ENCODE results near the gene MATCAP1.

MATCAP1 gene

GRCh38 chr16:67187175-67187890 is 3.6 kb upstream of the MATCAP1 start:
- Mint-ChIP-seq H3K4me3 (no peak overlapping the region), H3K36me3 (peaks cover 7% of the 10 kb centered on the region), H3K9me3 (no peaks in the 10 kb centered on the region), H3K27ac (no peak overlapping the region), H3K4me1 (peaks cover 24% of the 10 kb centered on the region)
- ATAC-seq (no peak), DNase-seq (ENCODE audit: low spot score in 2 of 2) (no peak)

GRCh38 chr16:67186550-67186950 is 2.8 kb upstream of the MATCAP1 start:
- peaks cover 7% of the 10 kb centered on the region for H3K36me3 Mint-ChIP-seq
- no peak for DNase-seq (ENCODE audit: low spot score in 2 of 2)
- no peak overlapping the region for H3K27ac Mint-ChIP-seq
- no peak for ATAC-seq
- no peaks in the 10 kb centered on the region for H3K9me3 Mint-ChIP-seq
- no peak overlapping the region for H3K4me3 Mint-ChIP-seq
- H3K4me1 Mint-ChIP-seq, result peaks cover 20% of the 10 kb centered on the region

- H3K9me3 Mint-ChIP-seq, result no peaks in the 10 kb centered on the region
- no peak overlapping the region for H3K4me3 Mint-ChIP-seq
- DNase-seq (ENCODE audit: low spot score in 2 of 2) (no peak), ATAC-seq (no peak)
- peaks cover 15% of the 10 kb centered on the region for H3K4me1 Mint-ChIP-seq
- H3K27ac Mint-ChIP-seq, result peak overlapping the region; percentile 52
- H3K36me3 Mint-ChIP-seq, result peaks cover 7% of the 10 kb centered on the region
Measured at GRCh38 chr16:67185651-67186134, 1.9 kb upstream of the MATCAP1 start.

- peak; percentile 89 to 95 for DNase-seq (ENCODE audit: low spot score in 2 of 2)
- H3K27ac Mint-ChIP-seq, result peak overlapping the region; percentile 52
- H3K4me3 Mint-ChIP-seq, result no peak overlapping the region
- H3K4me1 Mint-ChIP-seq, result peaks cover 15% of the 10 kb centered on the region
- peaks cover 7% of the 10 kb centered on the region for H3K36me3 Mint-ChIP-seq
- peak; percentile 46 for ATAC-seq
- H3K9me3 Mint-ChIP-seq, result no peaks in the 10 kb centered on the region
Measured at GRCh38 chr16:67184995-67185650, 1.4 kb upstream of the MATCAP1 start.

- DNase-seq (ENCODE audit: low spot score in 2 of 2) (no peak), ATAC-seq (peak; percentile 3)
- Mint-ChIP-seq H3K27ac (no peak overlapping the region), H3K4me3 (no peak overlapping the region), H3K9me3 (no peaks in the 10 kb centered on the region), H3K36me3 (peaks cover 11% of the 10 kb centered on the region), H3K4me1 (peaks cover 17% of the 10 kb centered on the region)
Measured at GRCh38 chr16:67184453-67184994, 761 bp upstream of the MATCAP1 start.

- peaks cover 29% of the 10 kb centered on the region for H3K4me1 Mint-ChIP-seq
- H3K9me3 Mint-ChIP-seq, result no peaks in the 10 kb centered on the region
Measured at GRCh38 chr16:67183284-67183626, 508 bp downstream of the MATCAP1 start.

GRCh38 chr16:67182288-67182687 is 1.5 kb downstream of the MATCAP1 start:
- DNase-seq (ENCODE audit: low spot score in 2 of 2) (no peak), ATAC-seq (no peak)
- Mint-ChIP-seq H3K27ac (no peak overlapping the region), H3K4me3 (no peak overlapping the region), H3K9me3 (no peaks in the 10 kb centered on the region), H3K4me1 (peaks cover 39% of the 10 kb centered on the region), H3K36me3 (peaks cover 31% of the 10 kb centered on the region)

More at GRCh38 chr16:67183284-67183626, 508 bp downstream of the MATCAP1 start:
- ATAC-seq (no peak), DNase-seq (ENCODE audit: low spot score in 2 of 2) (no peak)
- Mint-ChIP-seq H3K36me3 (peaks cover 23% of the 10 kb centered on the region), H3K4me3 (no peak overlapping the region), H3K27ac (no peak overlapping the region)

GRCh38 chr16:67181346-67181745 is 2.4 kb downstream of the MATCAP1 start:
- peaks cover 41% of the 10 kb centered on the region for H3K36me3 Mint-ChIP-seq
- peaks cover 47% of the 10 kb centered on the region for H3K4me1 Mint-ChIP-seq
- H3K27ac Mint-ChIP-seq, result no peak overlapping the region
- H3K9me3 Mint-ChIP-seq, result no peaks in the 10 kb centered on the region
- DNase-seq (ENCODE audit: low spot score in 2 of 2) (no peak), ATAC-seq (no peak)
- H3K4me3 Mint-ChIP-seq, result no peak overlapping the region

- no peaks in the 10 kb centered on the region for H3K9me3 Mint-ChIP-seq
- peaks cover 49% of the 10 kb centered on the region for H3K36me3 Mint-ChIP-seq
- H3K27ac Mint-ChIP-seq, result no peak overlapping the region
- peaks cover 53% of the 10 kb centered on the region for H3K4me1 Mint-ChIP-seq
- no peak for DNase-seq (ENCODE audit: low spot score in 2 of 2)
- H3K4me3 Mint-ChIP-seq, result peak overlapping the region; percentile 95
- no peak for ATAC-seq
Measured at GRCh38 chr16:67180166-67180565, 3.6 kb downstream of the MATCAP1 start.

GRCh38 chr16:67179421-67180080 is 4.2 kb downstream of the MATCAP1 start:
- ATAC-seq, result no peak
- peak overlapping the region; percentile 95 for H3K4me3 Mint-ChIP-seq
- no peak overlapping the region for H3K27ac Mint-ChIP-seq
- H3K36me3 Mint-ChIP-seq, result peaks cover 52% of the 10 kb centered on the region
- peaks cover 53% of the 10 kb centered on the region for H3K4me1 Mint-ChIP-seq
- no peaks in the 10 kb centered on the region for H3K9me3 Mint-ChIP-seq
- DNase-seq (ENCODE audit: low spot score in 2 of 2), result no peak

- Mint-ChIP-seq H3K9me3 (no peaks in the 10 kb centered on the region), H3K4me1 (peaks cover 62% of the 10 kb centered on the region), H3K27ac (peak overlapping the region; percentile 24), H3K4me3 (peak overlapping the region; percentile 95), H3K36me3 (peaks cover 67% of the 10 kb centered on the region)
- ATAC-seq (peak; percentile 59), DNase-seq (ENCODE audit: low spot score in 2 of 2) (no peak)
Measured at GRCh38 chr16:67177743-67178699, 5.7 kb downstream of the MATCAP1 start.

GRCh38 chr16:67176662-67177061 is 7.1 kb downstream of the MATCAP1 start:
- H3K27ac Mint-ChIP-seq, result no peak overlapping the region
- no peaks in the 10 kb centered on the region for H3K9me3 Mint-ChIP-seq
- peak overlapping the region; percentile 95 for H3K4me3 Mint-ChIP-seq
- no peak for DNase-seq (ENCODE audit: low spot score in 2 of 2)
- peaks cover 73% of the 10 kb centered on the region for H3K36me3 Mint-ChIP-seq
- H3K4me1 Mint-ChIP-seq, result peaks cover 71% of the 10 kb centered on the region
- no peak for ATAC-seq

- DNase-seq (ENCODE audit: low spot score in 2 of 2), result peak in 1 of 2 donors; percentile 39
- Mint-ChIP-seq H3K4me1 (peaks cover 87% of the 10 kb centered on the region), H3K36me3 (peaks cover 85% of the 10 kb centered on the region), H3K27ac (peak overlapping the region; percentile 93), H3K9me3 (no peaks in the 10 kb centered on the region), H3K4me3 (peak overlapping the region; percentile 95)
- ATAC-seq, result no peak
Measured at GRCh38 chr16:67174706-67175231, 9.0 kb downstream of the MATCAP1 start.

Data from stimulated activated effector memory CD8-positive, alpha-beta T cell treated with anti-CD3 and anti-CD28 coated beads, Interleukin-12 subunit alpha, Interleukin-12 subunit beta, amount 100 ng/mL, for 72 hours (primary cell).